OCI-M2 (cell line): Measurements from ENCODE around the gene RNASET2.

ENCODE experiments used
- DNase-seq: peaks from one replicate; lab custom pipeline; 2025; ENCODE audit not compliant: unreplicated experiment; lab: John Stamatoyannopoulos, UW

RNASET2 gene, protein sequence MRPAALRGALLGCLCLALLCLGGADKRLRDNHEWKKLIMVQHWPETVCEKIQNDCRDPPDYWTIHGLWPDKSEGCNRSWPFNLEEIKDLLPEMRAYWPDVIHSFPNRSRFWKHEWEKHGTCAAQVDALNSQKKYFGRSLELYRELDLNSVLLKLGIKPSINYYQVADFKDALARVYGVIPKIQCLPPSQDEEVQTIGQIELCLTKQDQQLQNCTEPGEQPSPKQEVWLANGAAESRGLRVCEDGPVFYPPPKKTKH

DNA sequence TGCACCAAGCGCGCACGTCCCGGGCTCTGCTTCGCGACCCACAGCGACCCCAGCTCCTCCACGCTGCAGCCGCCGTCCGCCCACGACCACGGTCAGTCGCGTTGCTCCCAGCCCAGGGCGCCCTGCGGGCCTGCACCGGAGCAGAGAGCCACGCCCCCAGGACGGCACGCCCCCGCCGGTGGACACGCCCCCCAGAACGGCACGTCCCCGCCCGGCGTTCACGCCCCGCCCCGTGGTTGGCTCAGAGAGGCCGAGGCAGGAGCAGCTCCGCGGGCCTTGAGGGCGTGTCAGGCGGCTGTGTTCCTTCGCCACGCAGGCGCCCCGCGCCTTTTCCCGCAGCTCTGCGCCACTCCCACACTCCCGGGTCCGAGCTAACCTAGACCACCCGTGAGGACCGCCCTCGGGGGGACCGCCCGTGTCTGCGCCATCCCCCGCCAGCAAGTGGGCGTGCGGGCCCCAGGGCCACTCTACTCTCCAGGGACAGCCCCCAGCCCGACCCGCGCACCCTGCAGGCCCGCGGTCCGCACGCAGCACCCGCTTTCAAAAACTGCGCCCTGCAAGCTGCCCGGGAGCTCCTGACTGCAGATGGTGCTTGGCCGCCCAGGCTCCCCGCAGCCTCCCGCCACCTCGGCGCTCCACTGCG, at the start of gene RNASET2:
Gene RNASET2 (minus strand): TSS at position 107 of the 643 bp plus-strand sequence. CDS start 368 bp downstream, outside the sequence.
- no peak for DNase-seq

- DNase-seq = no peak
These were observed 49.2 kb upstream of the RNASET2 start for GRCh38 chr6:167005350-167006159.

GRCh38 chr6:167000759-167001158, 44.4 kb upstream of the RNASET2 start:
- no peak for DNase-seq

- DNase-seq = no peak
These were observed 43.5 kb upstream of the RNASET2 start for GRCh38 chr6:166999884-167000253.

- DNase-seq = peak; percentile 77
These were observed 43.0 kb upstream of the RNASET2 start, which contains the start of gene CEP43 for GRCh38 chr6:166999145-166999883. CEP43 (plus strand) TSS chr6:166999397; CDS start chr6:166999413, 16 bp downstream.

DNA sequence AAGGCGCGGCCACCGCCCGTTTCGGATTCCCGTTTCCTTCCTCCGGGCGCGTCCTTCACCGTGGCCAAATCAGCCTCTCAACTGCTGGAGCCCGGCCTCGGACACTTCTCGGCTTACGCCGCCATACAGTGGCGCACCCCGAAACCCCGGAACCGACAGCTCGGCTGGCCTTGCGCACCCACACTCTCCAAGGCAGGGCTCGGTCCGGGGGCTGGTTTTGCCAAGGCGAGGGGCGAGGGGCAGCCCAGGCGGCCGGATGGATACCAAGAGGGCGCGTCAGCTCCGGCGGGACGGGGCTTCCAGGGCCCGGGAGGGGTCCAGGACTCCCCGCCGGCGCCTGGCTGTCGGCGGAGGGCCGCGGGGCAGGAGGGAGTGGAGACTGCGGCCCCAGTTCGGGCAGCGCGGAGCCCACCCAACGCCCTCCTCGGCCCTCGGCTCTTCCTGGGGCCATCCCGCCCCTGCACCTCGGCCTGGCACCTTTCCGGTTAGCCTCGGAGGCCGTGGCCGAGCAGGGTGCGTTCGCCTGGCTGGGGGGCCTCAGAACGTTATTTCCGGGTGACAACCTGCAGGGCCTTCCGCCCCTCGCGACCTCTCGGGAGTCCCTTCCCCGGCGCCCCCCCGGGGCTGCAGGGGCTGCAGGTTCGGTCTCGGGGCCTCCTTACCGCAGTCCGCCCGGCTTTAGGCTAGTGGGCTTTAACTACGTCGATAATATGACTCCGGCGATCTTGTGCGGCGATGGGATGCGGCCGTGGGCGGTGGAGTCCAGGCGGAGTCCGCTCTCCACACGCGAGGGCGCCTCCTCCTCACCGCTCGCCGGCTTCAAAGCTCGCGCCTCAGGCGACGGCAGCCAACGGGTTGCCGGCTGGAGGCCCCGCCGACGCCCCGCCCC, 42.1 kb upstream of the RNASET2 start:
- DNase-seq = no peak

DNA sequence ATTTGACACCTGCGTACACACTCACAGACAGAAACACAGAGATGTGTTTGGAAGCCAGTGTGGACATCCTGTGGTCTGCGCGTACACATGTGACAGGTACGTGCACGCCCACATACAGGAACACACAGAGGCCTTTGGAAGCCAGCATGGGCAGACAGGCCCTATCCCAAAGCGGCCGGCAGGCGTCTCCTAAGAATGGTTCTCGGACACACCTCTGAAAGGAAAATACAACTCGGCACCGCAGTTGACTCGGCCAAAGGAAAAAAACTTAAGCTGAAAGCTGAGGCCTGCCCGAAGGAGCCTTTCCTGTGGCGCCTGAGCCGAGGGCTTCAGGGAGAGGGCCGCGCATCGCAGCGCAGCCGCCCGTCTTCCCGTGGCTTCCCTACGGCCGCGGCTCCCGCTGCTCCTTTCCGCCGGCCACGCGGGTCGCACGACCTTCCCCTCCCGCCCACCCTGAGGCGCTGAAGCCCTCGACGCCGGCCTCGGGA, 41.5 kb upstream of the RNASET2 start:
- DNase-seq = no peak

DNA sequence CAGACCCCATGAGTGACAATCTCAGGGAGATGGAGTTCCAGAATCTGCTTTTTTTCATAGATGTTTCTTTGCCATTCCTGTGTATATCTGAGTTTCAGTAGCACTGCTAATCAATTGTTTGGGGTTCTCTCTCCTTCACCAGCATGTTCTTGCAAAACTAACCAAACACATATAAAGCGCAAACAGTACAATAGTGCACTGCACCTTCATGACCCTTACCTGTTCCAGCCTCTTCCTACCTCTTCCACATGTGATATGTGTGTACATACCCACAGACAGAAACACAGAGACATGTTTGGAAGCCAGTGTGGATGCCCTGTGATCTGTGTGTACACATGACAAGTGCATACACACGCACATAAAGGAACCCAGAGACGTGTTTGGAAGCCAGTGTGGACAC, 41.0 kb upstream of the RNASET2 start:
- no peak for DNase-seq

GRCh38 chr6:166996406-166996805, 40.1 kb upstream of the RNASET2 start:
- no peak for DNase-seq

GRCh38 chr6:166989427-166990032, 33.2 kb upstream of the RNASET2 start:
- DNase-seq = no peak

DNA sequence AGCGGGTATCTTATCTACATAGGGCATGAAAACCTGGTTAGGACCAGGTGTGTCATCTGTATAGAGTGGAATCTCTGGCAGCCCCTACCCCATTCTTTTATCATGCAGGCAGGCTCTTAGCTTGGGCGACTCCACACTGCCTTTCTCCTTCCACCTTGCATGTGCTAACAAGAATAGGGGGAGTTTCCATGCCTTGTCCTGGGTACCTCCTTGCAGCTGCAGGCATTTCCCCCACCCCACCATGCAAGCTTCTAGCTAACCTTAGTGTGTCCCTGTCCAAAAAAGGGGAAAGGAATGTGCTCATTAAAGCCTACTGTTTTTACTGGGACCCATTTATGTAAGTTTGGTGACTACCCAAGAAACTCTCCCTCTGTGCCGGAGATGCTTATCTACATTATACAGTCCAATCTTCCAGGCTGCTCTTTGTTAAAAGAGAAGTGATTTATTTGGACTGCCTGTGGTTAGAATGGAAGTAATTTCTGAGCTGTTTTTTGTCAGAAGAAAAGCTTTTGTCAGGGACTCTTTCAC, 32.4 kb upstream of the RNASET2 start:
- no peak for DNase-seq

GRCh38 chr6:166987930-166988329, 31.6 kb upstream of the RNASET2 start:
- no peak for DNase-seq

DNA sequence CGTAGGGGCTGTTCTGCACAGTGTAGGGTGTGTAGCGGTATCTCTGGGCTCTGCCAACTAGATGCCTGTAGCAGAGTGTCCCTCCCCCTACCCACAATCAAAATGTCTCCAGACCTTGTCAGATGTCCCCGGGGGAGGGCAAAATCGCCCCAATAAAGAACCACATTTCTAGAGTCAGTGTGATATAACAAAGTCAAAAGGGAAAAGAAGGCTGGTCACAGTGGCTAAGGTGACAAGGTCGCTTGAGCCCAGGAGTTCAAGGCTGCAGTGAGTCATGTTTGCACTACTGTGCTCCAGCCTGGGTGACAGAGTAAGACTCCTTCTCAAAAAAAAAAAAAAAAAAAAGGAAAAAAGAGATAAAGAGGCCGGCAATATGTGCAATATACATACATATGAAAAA, 31.1 kb upstream of the RNASET2 start:
- DNase-seq = no peak

- DNase-seq = no peak
These were observed 24.4 kb upstream of the RNASET2 start for GRCh38 chr6:166980738-166981137.

DNA sequence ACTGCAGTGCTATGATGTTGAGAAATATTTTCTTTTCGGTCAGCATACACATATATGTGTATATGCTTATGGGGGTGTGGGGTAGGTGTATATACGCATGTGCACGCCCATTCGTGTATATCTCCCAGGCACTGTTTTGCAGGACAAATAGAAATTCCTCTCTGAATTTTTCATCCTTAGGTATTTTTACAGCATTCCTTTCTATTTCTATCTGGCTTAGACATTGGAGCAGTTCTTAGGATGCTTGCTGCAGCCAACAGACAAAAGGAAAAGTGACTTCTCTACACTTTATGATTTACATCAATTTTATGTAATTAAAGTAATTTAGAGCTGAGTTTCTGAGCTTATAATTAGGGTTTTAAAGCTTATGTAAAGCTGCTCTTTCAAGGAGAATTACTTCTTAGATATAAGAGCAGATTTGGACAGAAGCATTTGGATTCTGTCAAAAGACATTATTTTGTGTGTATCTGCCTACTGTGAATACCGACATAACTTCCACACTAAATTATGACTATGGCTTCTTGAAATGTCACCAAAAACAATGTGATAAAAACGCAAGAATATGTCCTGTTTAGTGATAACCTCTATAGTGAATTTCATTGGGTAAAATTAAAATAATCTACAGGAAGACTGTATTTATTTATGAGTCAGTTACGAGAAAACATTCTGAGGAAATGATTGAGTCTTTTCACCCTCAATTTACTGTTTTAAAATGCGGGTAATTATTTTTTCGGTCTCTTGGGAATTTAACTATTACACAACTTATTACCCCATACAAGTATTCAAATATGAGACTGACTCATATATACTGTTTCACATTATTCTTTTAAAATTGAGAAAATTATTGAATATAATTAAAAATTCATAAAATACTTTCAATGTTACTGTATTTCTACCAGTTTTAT, 21.5 kb upstream of the RNASET2 start:
- no peak for DNase-seq

- DNase-seq = no peak
These were observed 20.3 kb upstream of the RNASET2 start for GRCh38 chr6:166976636-166977035.

DNA sequence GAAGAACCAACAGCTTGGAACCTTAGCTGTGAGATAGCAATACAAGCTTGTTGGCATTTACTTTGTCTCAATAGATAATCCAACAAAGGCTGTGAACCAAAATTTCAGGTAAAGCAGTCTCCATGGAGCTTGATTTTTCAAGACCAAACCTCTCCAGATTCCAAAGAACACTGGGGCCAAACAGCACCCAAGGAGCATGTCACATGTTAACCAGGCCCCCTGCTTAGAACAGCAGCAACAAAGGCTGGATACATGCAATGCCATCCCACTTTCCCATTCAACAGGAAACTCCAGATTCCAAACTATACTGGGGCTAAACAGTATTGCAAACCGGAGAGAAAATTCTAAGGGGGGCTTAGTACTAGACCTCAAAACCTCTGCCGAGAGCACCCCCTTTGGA, 15.8 kb upstream of the RNASET2 start:
- DNase-seq = no peak

- no peak for DNase-seq
These were observed 14.9 kb upstream of the RNASET2 start for GRCh38 chr6:166971271-166971670.
